Measurements from ENCODE around the gene OR2H2. TPM values are rescaled to one million over a fixed set of nuclear protein-coding genes. Genes with fewer than 3 reads are reported as not detected.

The OR2H2 gene
- total RNA-seq (not detected), polyA plus RNA-seq (not detected)

DNA sequence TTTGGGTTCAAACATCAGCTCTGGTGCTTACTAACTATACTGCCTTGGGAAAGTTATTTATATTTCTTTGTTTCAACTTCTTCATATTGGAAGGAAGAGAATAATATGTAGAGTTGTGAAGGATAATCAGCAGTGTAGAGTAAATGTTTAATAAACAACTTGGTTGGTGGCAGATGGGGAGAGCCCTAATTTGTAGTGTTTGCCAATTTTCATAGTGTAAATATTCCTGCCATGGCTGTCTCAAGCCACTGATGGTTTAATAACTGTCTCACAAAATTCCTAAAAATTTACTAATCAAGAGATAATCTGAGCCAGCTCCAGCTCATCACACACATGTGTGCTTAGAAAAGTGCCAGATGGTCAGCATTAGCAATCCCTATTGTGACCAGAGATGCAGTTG lies at the start of gene OR2H2:
Gene OR2H2, plus strand, starts transcription at position 301 of the 400 bp plus-strand sequence. CDS start 2,824 bp downstream, outside the sequence.
- no peaks in the 10 kb centered on the region for H3K9me3 ChIP-seq (ENCODE audit: control insufficient read depth in 2 of 2, low read length in 2 of 2)
- ATAC-seq (ENCODE audit: low read depth in 2 of 2): no peak
- Mint-ChIP-seq H3K9me3 (no peaks in the 10 kb centered on the region), H3K4me3 (no peak within 1 kb of the TSS), H3K27me3 (peaks cover 28% of the 10 kb centered on the region), H3K27ac (no peak within 1 kb of the TSS), H3K36me3 (no peaks in the 10 kb centered on the region), H3K4me1 (peaks cover 0 to 2% (median 0%) of the 10 kb centered on the region in 4 donors)
- no peaks in the 10 kb centered on the region for H3K36me3 ChIP-seq (ENCODE audit: control insufficient read depth, insufficient read depth, low read length)
- DNase-seq: no peak
- peaks cover 2% of the 10 kb centered on the region for H3K27me3 ChIP-seq (ENCODE audit: control insufficient read depth, insufficient read depth, low read length)
- H3K27ac ChIP-seq (ENCODE audit: insufficient read depth, low read length, poor library complexity, severe bottlenecking): no peak within 1 kb of the TSS
- no peak within 1 kb of the TSS for H3K4me3 ChIP-seq (ENCODE audit: low read depth, low read length)
- H3K4me1 ChIP-seq (ENCODE audit: control insufficient read depth, insufficient read depth, low read length, poor library complexity, severe bottlenecking): no peaks in the 10 kb centered on the region

DNA sequence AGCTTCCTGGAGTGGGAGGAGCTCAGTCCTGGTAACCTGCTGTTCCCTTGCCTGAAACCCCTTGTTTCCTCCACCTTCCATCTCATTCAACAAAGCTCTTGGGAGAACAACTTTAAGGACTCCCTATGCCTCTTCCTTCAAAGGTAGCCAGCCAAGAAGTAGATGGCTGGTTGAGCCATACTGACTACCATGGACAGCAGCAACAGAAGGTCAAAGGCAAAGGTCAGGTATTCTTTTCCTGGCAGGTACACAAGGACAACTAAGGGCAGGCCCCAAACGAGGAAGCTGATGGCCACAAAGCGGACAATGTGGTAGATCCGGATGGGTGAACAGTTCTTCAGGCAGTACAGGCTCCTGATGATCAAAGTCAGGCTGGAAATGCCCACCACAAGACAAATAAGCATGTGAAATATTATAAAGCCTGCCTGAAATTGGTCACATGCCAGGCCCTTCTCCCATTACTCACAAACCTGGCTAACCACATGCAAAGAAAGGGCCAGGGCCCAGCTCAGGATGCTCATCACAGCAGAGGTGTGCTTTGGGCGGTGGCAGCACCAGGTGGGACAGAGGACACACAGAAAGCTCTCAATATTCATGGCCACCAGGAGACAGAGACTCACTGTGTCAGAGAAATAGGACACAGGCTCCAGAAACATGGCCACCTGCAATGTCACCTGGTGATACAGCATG lies 47.1 kb upstream of the OR2H2 start:
- Mint-ChIP-seq H3K27me3 (peaks cover 5% of the 10 kb centered on the region), H3K27ac (no peak overlapping the region), H3K9me3 (peaks cover 0 to 2% (median 0%) of the 10 kb centered on the region in 7 donors), H3K4me3 (no peak overlapping the region), H3K4me1 (no peaks in the 10 kb centered on the region), H3K36me3 (no peaks in the 10 kb centered on the region)
- no peaks in the 10 kb centered on the region for H3K4me1 ChIP-seq (ENCODE audit: control insufficient read depth, insufficient read depth, low read length, poor library complexity, severe bottlenecking)
- ATAC-seq (ENCODE audit: low read depth in 2 of 2) (no peak), DNase-seq (no peak)
- H3K27me3 ChIP-seq (ENCODE audit: control insufficient read depth, insufficient read depth, low read length): peaks cover 3% of the 10 kb centered on the region
- H3K36me3 ChIP-seq (ENCODE audit: control insufficient read depth, insufficient read depth, low read length): no peaks in the 10 kb centered on the region
- H3K9me3 ChIP-seq (ENCODE audit: control insufficient read depth in 2 of 2, low read length in 2 of 2): no peaks in the 10 kb centered on the region
- no peak overlapping the region for H3K4me3 ChIP-seq (ENCODE audit: low read depth, low read length)
- no peak overlapping the region for H3K27ac ChIP-seq (ENCODE audit: insufficient read depth, low read length, poor library complexity, severe bottlenecking)

DNA sequence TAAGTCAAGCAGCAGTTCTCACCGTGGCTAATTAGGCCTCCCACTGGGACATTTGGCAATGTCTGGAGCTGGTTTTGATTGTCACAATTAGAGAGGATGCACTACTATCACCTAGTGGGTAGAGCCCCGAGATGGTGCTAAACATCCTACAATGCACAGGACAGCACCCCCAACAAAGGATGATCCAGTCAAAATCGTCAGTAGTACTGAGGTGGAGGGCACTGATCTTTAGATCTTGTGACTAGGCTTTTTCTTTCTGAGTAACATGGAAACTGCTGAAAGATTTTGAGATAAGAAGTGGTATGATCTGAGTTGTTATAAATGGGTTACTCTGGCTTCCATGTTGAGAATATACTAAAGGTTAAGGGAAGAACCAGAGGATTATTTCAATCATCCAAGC lies 37.3 kb upstream of the OR2H2 start:
- H3K27me3 ChIP-seq (ENCODE audit: control insufficient read depth, insufficient read depth, low read length): peaks cover 10% of the 10 kb centered on the region
- Mint-ChIP-seq H3K36me3 (no peaks in the 10 kb centered on the region), H3K9me3 (peaks cover 0 to 2% (median 0%) of the 10 kb centered on the region in 7 donors), H3K4me3 (no peak overlapping the region), H3K4me1 (peaks cover 0 to 4% (median 2%) of the 10 kb centered on the region in 4 donors), H3K27me3 (peaks cover 28% of the 10 kb centered on the region), H3K27ac (no peak overlapping the region)
- ATAC-seq (ENCODE audit: low read depth in 2 of 2) (no peak), DNase-seq (peak in 1 of 3 donors; percentile 57)
- no peaks in the 10 kb centered on the region for H3K9me3 ChIP-seq (ENCODE audit: control insufficient read depth in 2 of 2, low read length in 2 of 2)
- no peak overlapping the region for H3K27ac ChIP-seq (ENCODE audit: insufficient read depth, low read length, poor library complexity, severe bottlenecking)
- H3K36me3 ChIP-seq (ENCODE audit: control insufficient read depth, insufficient read depth, low read length): no peaks in the 10 kb centered on the region
- H3K4me1 ChIP-seq (ENCODE audit: control insufficient read depth, insufficient read depth, low read length, poor library complexity, severe bottlenecking): no peaks in the 10 kb centered on the region
- H3K4me3 ChIP-seq (ENCODE audit: low read depth, low read length): no peak overlapping the region

DNA sequence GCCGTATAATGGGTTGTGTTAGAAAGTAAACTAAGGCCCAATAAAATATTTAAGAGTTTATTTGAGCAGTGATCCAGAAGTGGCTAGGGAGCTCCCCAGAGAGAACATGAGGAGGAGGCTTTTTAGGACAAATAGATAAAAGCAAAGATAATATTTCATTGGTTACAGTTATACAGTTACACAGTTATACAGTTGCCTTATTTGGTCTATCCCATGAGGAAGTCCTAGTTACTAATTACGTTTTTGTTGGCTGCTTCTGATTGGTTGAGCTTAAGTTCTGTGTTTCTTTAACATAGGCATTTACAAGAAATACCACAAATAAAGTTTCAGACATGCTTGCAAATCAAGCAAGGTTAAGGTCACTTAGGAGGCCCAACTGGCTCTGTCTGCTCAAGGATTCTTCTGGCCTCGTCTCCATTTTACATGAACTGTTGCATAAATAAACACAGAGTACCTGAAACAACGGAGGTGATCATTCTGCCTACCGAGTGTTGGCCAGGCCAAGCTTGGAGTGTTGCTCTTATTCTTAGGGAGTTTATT lies 32.3 kb upstream of the OR2H2 start:
- Histone ChIP-seq H3K36me3 (ENCODE audit: control insufficient read depth, insufficient read depth, low read length) (no peaks in the 10 kb centered on the region), H3K27ac (ENCODE audit: insufficient read depth, low read length, poor library complexity, severe bottlenecking) (no peak overlapping the region), H3K9me3 (ENCODE audit: control insufficient read depth in 2 of 2, low read length in 2 of 2) (no peaks in the 10 kb centered on the region), H3K27me3 (ENCODE audit: control insufficient read depth, insufficient read depth, low read length) (peaks cover 34% of the 10 kb centered on the region), H3K4me1 (ENCODE audit: control insufficient read depth, insufficient read depth, low read length, poor library complexity, severe bottlenecking) (peaks cover 16% of the 10 kb centered on the region), H3K4me3 (ENCODE audit: low read depth, low read length) (peak overlapping the region; percentile 56)
- peak overlapping the region; percentile 73 to 92 (median 88) for H3K4me3 Mint-ChIP-seq
- H3K4me1 Mint-ChIP-seq: peaks cover 0 to 18% (median 9%) of the 10 kb centered on the region in 4 donors
- H3K9me3 Mint-ChIP-seq: peaks cover 0 to 2% (median 0%) of the 10 kb centered on the region in 7 donors
- DNase-seq (peak in 2 of 3 donors; percentile 64 to 89), ATAC-seq (ENCODE audit: low read depth in 2 of 2) (peak; percentile 68 to 78)
- no peak overlapping the region for H3K27ac Mint-ChIP-seq
- H3K36me3 Mint-ChIP-seq: peaks cover 3% of the 10 kb centered on the region
- peaks cover 68% of the 10 kb centered on the region for H3K27me3 Mint-ChIP-seq

DNA sequence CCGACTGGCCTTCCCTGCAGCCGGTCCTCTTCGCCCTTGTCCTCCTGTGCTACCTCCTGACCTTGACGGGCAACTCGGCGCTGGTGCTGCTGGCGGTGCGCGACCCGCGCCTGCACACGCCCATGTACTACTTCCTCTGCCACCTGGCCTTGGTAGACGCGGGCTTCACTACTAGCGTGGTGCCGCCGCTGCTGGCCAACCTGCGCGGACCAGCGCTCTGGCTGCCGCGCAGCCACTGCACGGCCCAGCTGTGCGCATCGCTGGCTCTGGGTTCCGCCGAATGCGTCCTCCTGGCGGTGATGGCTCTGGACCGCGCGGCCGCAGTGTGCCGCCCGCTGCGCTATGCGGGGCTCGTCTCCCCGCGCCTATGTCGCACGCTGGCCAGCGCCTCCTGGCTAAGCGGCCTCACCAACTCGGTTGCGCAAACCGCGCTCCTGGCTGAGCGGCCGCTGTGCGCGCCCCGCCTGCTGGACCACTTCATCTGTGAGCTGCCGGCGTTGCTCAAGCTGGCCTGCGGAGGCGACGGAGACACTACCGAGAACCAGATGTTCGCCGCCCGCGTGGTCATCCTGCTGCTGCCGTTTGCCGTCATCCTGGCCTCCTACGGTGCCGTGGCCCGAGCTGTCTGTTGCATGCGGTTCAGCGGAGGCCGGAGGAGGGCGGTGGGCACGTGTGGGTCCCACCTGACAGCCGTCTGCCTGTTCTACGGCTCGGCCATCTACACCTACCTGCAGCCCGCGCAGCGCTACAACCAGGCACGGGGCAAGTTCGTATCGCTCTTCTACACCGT lies 31.5 kb upstream of the OR2H2 start:
- DNase-seq: peak in 2 of 3 donors; percentile 6 to 51
- ATAC-seq (ENCODE audit: low read depth in 2 of 2): peak; percentile 30 to 52
- H3K9me3 Mint-ChIP-seq: peaks cover 0 to 2% (median 0%) of the 10 kb centered on the region in 7 donors
- H3K4me3 Mint-ChIP-seq: peak overlapping the region; percentile 73 to 92 (median 88)
- Histone ChIP-seq H3K4me1 (ENCODE audit: control insufficient read depth, insufficient read depth, low read length, poor library complexity, severe bottlenecking) (peaks cover 16% of the 10 kb centered on the region), H3K9me3 (ENCODE audit: control insufficient read depth in 2 of 2, low read length in 2 of 2) (no peaks in the 10 kb centered on the region), H3K36me3 (ENCODE audit: control insufficient read depth, insufficient read depth, low read length) (no peaks in the 10 kb centered on the region), H3K4me3 (ENCODE audit: low read depth, low read length) (peak overlapping the region; percentile 56), H3K27me3 (ENCODE audit: control insufficient read depth, insufficient read depth, low read length) (peaks cover 37% of the 10 kb centered on the region), H3K27ac (ENCODE audit: insufficient read depth, low read length, poor library complexity, severe bottlenecking) (no peak overlapping the region)
- H3K27me3 Mint-ChIP-seq: peaks cover 77% of the 10 kb centered on the region
- H3K36me3 Mint-ChIP-seq: peaks cover 3% of the 10 kb centered on the region
- peaks cover 0 to 18% (median 9%) of the 10 kb centered on the region in 4 donors for H3K4me1 Mint-ChIP-seq
- H3K27ac Mint-ChIP-seq: peak overlapping the region in 1 of 3 donors; percentile 68

DNA sequence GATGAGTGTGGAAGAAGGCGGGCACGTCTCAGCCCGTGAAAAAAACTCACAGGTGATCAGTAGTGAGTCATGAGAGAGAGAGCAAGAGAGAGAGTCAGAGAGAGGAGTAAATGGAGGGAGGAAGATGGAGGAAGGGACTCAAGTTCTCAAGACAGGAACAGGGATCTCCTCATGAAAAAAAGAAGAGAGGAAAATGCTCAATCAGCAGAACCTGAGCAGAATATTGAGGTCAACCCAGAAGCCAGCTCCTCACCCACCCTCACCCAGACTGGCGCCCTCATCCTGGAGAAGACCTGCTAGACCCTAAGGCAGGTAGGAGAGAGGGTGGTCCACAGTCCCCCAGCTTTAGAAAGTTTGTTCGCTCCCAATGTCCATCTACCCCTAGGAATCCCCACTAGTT lies 30.2 kb upstream of the OR2H2 start:
- DNase-seq (no peak), ATAC-seq (ENCODE audit: low read depth in 2 of 2) (no peak)
- no peak overlapping the region for H3K4me3 ChIP-seq (ENCODE audit: low read depth, low read length)
- no peak overlapping the region for H3K27ac Mint-ChIP-seq
- H3K4me1 ChIP-seq (ENCODE audit: control insufficient read depth, insufficient read depth, low read length, poor library complexity, severe bottlenecking): peaks cover 16% of the 10 kb centered on the region
- H3K9me3 ChIP-seq (ENCODE audit: control insufficient read depth in 2 of 2, low read length in 2 of 2): no peaks in the 10 kb centered on the region
- H3K4me3 Mint-ChIP-seq: no peak overlapping the region
- H3K27me3 Mint-ChIP-seq: peaks cover 85% of the 10 kb centered on the region
- H3K9me3 Mint-ChIP-seq: peaks cover 0 to 3% (median 0%) of the 10 kb centered on the region in 7 donors
- no peaks in the 10 kb centered on the region for H3K36me3 ChIP-seq (ENCODE audit: control insufficient read depth, insufficient read depth, low read length)
- H3K27me3 ChIP-seq (ENCODE audit: control insufficient read depth, insufficient read depth, low read length): peaks cover 41% of the 10 kb centered on the region
- peaks cover 3% of the 10 kb centered on the region for H3K36me3 Mint-ChIP-seq
- H3K27ac ChIP-seq (ENCODE audit: insufficient read depth, low read length, poor library complexity, severe bottlenecking): no peak overlapping the region
- peaks cover 0 to 18% (median 9%) of the 10 kb centered on the region in 4 donors for H3K4me1 Mint-ChIP-seq

DNA sequence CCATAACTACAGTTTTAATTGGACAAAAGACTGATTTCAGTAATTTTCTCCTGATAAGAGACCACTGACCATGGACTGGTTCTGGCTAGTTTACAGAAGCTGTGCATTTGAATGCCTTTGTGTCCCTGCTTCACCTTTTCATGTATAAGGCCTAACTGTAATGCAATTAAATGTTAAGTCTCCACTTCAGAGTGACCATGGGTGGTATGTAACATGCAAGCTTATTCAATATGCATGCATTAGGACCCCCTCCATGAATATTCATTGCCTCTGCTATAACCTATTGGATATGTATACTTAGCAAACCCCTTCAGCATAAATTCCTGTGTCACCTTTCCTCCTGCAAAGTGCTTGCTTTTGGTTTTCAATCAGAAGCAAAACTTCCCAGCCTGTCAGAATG lies 27.6 kb upstream of the OR2H2 start:
- Histone ChIP-seq H3K4me1 (ENCODE audit: control insufficient read depth, insufficient read depth, low read length, poor library complexity, severe bottlenecking) (peaks cover 16% of the 10 kb centered on the region), H3K27me3 (ENCODE audit: control insufficient read depth, insufficient read depth, low read length) (peaks cover 50% of the 10 kb centered on the region), H3K36me3 (ENCODE audit: control insufficient read depth, insufficient read depth, low read length) (no peaks in the 10 kb centered on the region), H3K9me3 (ENCODE audit: control insufficient read depth in 2 of 2, low read length in 2 of 2) (no peaks in the 10 kb centered on the region), H3K4me3 (ENCODE audit: low read depth, low read length) (no peak overlapping the region), H3K27ac (ENCODE audit: insufficient read depth, low read length, poor library complexity, severe bottlenecking) (no peak overlapping the region)
- H3K4me3 Mint-ChIP-seq: no peak overlapping the region
- no peak overlapping the region for H3K27ac Mint-ChIP-seq
- DNase-seq (no peak), ATAC-seq (ENCODE audit: low read depth in 2 of 2) (no peak)
- H3K27me3 Mint-ChIP-seq: peaks cover 89% of the 10 kb centered on the region
- peaks cover 0 to 18% (median 8%) of the 10 kb centered on the region in 4 donors for H3K4me1 Mint-ChIP-seq
- H3K36me3 Mint-ChIP-seq: peaks cover 3% of the 10 kb centered on the region
- H3K9me3 Mint-ChIP-seq: peaks cover 0 to 7% (median 0%) of the 10 kb centered on the region in 7 donors
